ENCODE measurements around the gene FER1L5. TPM values are rescaled to one million over a fixed set of nuclear protein-coding genes. Genes with fewer than 3 reads are reported as not detected.

FER1L5 gene
- polyA plus RNA-seq, 1 of the 3 experiments (the other 2 are of a cell fraction): 0.02 TPM

GRCh38 chr2:96698221-96698861 lies 55.8 kb downstream of the FER1L5 start:
- Histone ChIP-seq H3K79me2 (ENCODE audit: insufficient read depth) (no peaks in the 10 kb centered on the region), H2AFZ (ENCODE audit: low read depth) (no peak overlapping the region), H3K4me1 (ENCODE audit: control insufficient read depth in 1 of 2, insufficient read depth in 2 of 2, low read depth in 1 of 2, low read length in 1 of 2) (no peaks in the 10 kb centered on the region), H3K4me2 (no peak overlapping the region), H3K27me3 (ENCODE audit: insufficient read depth) (no peaks in the 10 kb centered on the region), H3K4me3 (ENCODE audit: low read depth in 2 of 2, low read length in 1 of 2) (no peak overlapping the region), H3K36me3 (replicated peaks in 1 of 2; ENCODE audit: control insufficient read depth in 1 of 2, insufficient read depth in 2 of 2, low read length in 1 of 2) (no peaks in the 10 kb centered on the region), H4K20me1 (ENCODE audit: insufficient read depth) (no peaks in the 10 kb centered on the region), H3F3A (replicated peaks; ENCODE audit: insufficient read depth) (no peaks in the 10 kb centered on the region), H3K9me3 (no peaks in the 10 kb centered on the region), H3K9ac (no peak overlapping the region), H3K27ac (ENCODE audit: low read depth in 2 of 2, low read length in 1 of 2) (no peak overlapping the region), H3K9me2 (no peaks in the 10 kb centered on the region)
- 92% methylated on average over 4 of the region's 14 CpGs for WGBS (ENCODE audit: low lambda C conversion rate)
- POLR2A ChIA-PET: interaction anchor here (0.8 kb wide), 1 partner anchor 120 kb away, joined by 3 read pairs; no protein-coding TSS in a partner anchor
- CTCF ChIA-PET: interaction anchor here (1.2 kb wide), 1 partner anchor 65 kb away, joined by 3 read pairs; no protein-coding TSS in a partner anchor
- DNase-seq: no peak
- no peak for TF ChIP-seq RXRA (IDR thresholded peaks at IDR 0.05; ENCODE audit: borderline replicate concordance, low read depth)
- TF ChIP-seq RCOR1 (IDR thresholded peaks at IDR 0.05; ENCODE audit: low read length): no peak
- TF ChIP-seq GABPA (IDR thresholded peaks at IDR 0.05; ENCODE audit: low read depth): no peak
- no peak for TF ChIP-seq POLR2AphosphoS5 (IDR thresholded peaks at IDR 0.05; ENCODE audit: low read depth, low read length)
- no peak for TF ChIP-seq TAF1 (IDR thresholded peaks at IDR 0.05; ENCODE audit: borderline replicate concordance, low read depth, low read length)
- TF ChIP-seq, protein P1, sequence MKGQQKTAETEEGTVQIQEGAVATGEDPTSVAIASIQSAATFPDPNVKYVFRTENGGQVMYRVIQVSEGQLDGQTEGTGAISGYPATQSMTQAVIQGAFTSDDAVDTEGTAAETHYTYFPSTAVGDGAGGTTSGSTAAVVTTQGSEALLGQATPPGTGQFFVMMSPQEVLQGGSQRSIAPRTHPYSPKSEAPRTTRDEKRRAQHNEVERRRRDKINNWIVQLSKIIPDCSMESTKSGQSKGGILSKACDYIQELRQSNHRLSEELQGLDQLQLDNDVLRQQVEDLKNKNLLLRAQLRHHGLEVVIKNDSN (IDR thresholded peaks at IDR 0.05; ENCODE audit: borderline replicate concordance, low read depth): no peak
- TF ChIP-seq EZH2phosphoT487 (IDR thresholded peaks at IDR 0.05; ENCODE audit: borderline replicate concordance, low read depth): no peak
- no peak for TF ChIP-seq SIN3A (IDR thresholded peaks at IDR 0.05; ENCODE audit: borderline replicate concordance, low read depth, low read length)
- no peak for TF ChIP-seq RFX5 (IDR thresholded peaks at IDR 0.05; ENCODE audit: low read length)

DNA sequence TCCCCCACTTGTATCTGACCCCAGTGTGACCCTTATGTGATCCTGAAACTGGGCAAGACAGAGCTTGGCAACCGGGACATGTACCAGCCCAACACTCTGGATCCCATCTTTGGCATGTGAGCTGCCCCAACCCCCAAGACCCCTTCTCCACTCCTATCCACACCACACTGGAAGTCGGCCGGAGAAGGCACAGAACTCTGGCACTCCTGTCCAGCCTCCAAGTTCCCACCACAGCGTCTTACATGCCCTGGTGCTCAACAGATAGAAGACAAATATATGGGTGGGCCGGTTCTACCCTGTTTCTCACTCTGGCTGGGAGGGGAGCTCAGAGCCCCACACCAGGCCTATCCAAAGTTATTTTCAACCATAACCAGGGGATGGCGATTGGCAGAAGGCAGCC lies 56.5 kb downstream of the FER1L5 start:
- Histone ChIP-seq H3K4me1 (ENCODE audit: control insufficient read depth in 1 of 2, insufficient read depth in 2 of 2, low read depth in 1 of 2, low read length in 1 of 2) (no peaks in the 10 kb centered on the region), H3K79me2 (ENCODE audit: insufficient read depth) (no peaks in the 10 kb centered on the region), H3K9me3 (no peaks in the 10 kb centered on the region), H3K9ac (no peak overlapping the region), H4K20me1 (ENCODE audit: insufficient read depth) (no peaks in the 10 kb centered on the region), H3K4me3 (ENCODE audit: low read depth in 2 of 2, low read length in 1 of 2) (no peak overlapping the region), H3F3A (replicated peaks; ENCODE audit: insufficient read depth) (no peaks in the 10 kb centered on the region), H3K9me2 (no peaks in the 10 kb centered on the region), H3K36me3 (replicated peaks in 1 of 2; ENCODE audit: control insufficient read depth in 1 of 2, insufficient read depth in 2 of 2, low read length in 1 of 2) (no peaks in the 10 kb centered on the region), H2AFZ (ENCODE audit: low read depth) (no peak overlapping the region), H3K27me3 (ENCODE audit: insufficient read depth) (no peaks in the 10 kb centered on the region), H3K4me2 (no peak overlapping the region), H3K27ac (ENCODE audit: low read depth in 2 of 2, low read length in 1 of 2) (no peak overlapping the region)
- TF ChIP-seq POLR2AphosphoS5 (IDR thresholded peaks at IDR 0.05; ENCODE audit: low read depth, low read length) (no peak), TAF1 (IDR thresholded peaks at IDR 0.05; ENCODE audit: borderline replicate concordance, low read depth, low read length) (no peak)
- no peak for DNase-seq
- ChIA-PET POLR2A (interaction anchor here (0.8 kb wide), 1 partner anchor 121 kb away, joined by 3 read pairs; no protein-coding TSS in a partner anchor), CTCF (interaction anchor here (0.7 to 1.2 kb wide), 2 partner anchors 64 to 101 kb away, joined by 3 read pairs; no protein-coding TSS in a partner anchor)
- WGBS (ENCODE audit: low lambda C conversion rate): 96% methylated on average over 4 of the region's 6 CpGs

DNA sequence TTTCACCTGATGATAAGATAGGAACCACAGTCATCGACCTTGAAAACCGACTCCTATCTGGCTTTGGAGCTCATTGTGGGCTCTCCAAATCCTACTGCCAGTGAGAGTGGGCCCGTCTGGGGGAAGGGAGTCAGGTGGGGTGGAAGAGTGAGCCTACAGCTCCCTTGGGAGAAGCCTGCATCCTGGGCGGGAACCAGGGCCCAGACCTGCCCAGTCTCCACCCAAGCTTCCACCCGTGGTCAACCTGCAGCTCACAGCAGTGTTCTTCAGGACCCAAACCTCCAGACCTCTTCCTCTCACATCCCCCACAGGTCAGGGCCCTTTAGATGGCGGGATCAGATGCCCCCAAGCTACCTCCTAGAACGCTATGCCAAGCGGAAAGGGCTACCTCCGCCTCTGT lies 57.1 kb downstream of the FER1L5 start:
- no peaks in the 10 kb centered on the region for H3K9me2 ChIP-seq
- H4K20me1 ChIP-seq (ENCODE audit: insufficient read depth): no peaks in the 10 kb centered on the region
- CTCF ChIA-PET: interaction anchor here (0.6 to 1.2 kb wide), 3 partner anchors 64 to 292 kb away, joined by 3 read pairs; no protein-coding TSS in a partner anchor
- no peaks in the 10 kb centered on the region for H3K79me2 ChIP-seq (ENCODE audit: insufficient read depth)
- TF ChIP-seq FOXM1 (IDR thresholded peaks at IDR 0.05; ENCODE audit: low read depth): no peak
- no peaks in the 10 kb centered on the region for H3K27me3 ChIP-seq (ENCODE audit: insufficient read depth)
- DNase-seq: no peak
- no peak overlapping the region for H3K27ac ChIP-seq (ENCODE audit: low read depth in 2 of 2, low read length in 1 of 2)
- WGBS (ENCODE audit: low lambda C conversion rate): 79% methylated on average over 7 of the region's 9 CpGs
- no peak overlapping the region for H3K9ac ChIP-seq
- no peaks in the 10 kb centered on the region for H3K4me1 ChIP-seq (ENCODE audit: control insufficient read depth in 1 of 2, insufficient read depth in 2 of 2, low read depth in 1 of 2, low read length in 1 of 2)
- H3K4me2 ChIP-seq: no peak overlapping the region
- no peak overlapping the region for H2AFZ ChIP-seq (ENCODE audit: low read depth)
- H3F3A ChIP-seq (replicated peaks; ENCODE audit: insufficient read depth): no peaks in the 10 kb centered on the region
- no peak overlapping the region for H3K4me3 ChIP-seq (ENCODE audit: low read depth in 2 of 2, low read length in 1 of 2)
- POLR2A ChIA-PET: no interaction called here
- H3K9me3 ChIP-seq: no peaks in the 10 kb centered on the region
- H3K36me3 ChIP-seq (replicated peaks in 1 of 2; ENCODE audit: control insufficient read depth in 1 of 2, insufficient read depth in 2 of 2, low read length in 1 of 2): no peaks in the 10 kb centered on the region
